ENCODE data around the gene OR6S1. TPM values are rescaled to one million over a fixed set of nuclear protein-coding genes. Genes with fewer than 3 reads are reported as not detected.
A peak's percentile ranks its signal among the peaks of the same experiment; 100 is the strongest.

Gene OR6S1
- polyA plus RNA-seq, 1 donor from 2014 or later, result not detected

DNA sequence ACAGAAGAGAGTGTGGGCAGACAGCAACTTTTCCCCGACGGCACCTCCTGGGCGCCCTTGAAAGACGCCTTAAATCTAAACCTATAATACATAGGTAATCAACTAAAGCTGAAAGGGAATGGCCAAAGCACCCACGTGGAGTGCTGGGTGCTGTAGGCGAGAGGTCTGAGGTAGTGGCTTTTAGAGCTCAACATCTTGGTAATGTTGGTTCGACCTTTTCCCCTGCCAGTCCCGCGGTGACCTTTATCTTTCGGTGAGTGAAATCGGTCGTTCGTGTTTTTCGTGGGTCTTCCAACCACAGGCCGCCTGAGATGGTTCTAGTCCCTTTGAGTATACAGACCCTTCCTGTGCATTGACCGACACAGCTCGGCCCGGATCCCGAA is 9.1 kb downstream of the OR6S1 start:
- Histone ChIP-seq H3K9me2 (ENCODE audit: insufficient read depth, low read length) (no peaks in the 10 kb centered on the region), H3K4me2 (ENCODE audit: low read length) (peak overlapping the region; percentile 66), H4K20me1 (ENCODE audit: insufficient read depth) (no peaks in the 10 kb centered on the region), H3K27me3 (ENCODE audit: insufficient read depth, low read depth, low read length) (peaks cover 79% of the 10 kb centered on the region), H3K9ac (ENCODE audit: low read length) (no peak overlapping the region), H3K9me3 (ENCODE audit: low read length) (no peaks in the 10 kb centered on the region), H3K4me3 (ENCODE audit: low read length) (peak overlapping the region; percentile 69), H3K79me2 (replicated peaks; ENCODE audit: insufficient read depth, low read length) (no peaks in the 10 kb centered on the region), H2AFZ (ENCODE audit: low read depth, low read length) (no peak overlapping the region), H3F3A (ENCODE audit: insufficient read depth, low read length, poor library complexity, severe bottlenecking) (no peaks in the 10 kb centered on the region), H3K27ac (ENCODE audit: low read length) (no peak overlapping the region), H3K36me3 (ENCODE audit: insufficient read depth, low read length) (no peaks in the 10 kb centered on the region)
- TF ChIP-seq RAD21 (conservative IDR thresholded peaks at IDR 0.05) (no peak), EP300 (conservative IDR thresholded peaks at IDR 0.05; ENCODE audit: poor library complexity, severe bottlenecking) (no peak)

DNA sequence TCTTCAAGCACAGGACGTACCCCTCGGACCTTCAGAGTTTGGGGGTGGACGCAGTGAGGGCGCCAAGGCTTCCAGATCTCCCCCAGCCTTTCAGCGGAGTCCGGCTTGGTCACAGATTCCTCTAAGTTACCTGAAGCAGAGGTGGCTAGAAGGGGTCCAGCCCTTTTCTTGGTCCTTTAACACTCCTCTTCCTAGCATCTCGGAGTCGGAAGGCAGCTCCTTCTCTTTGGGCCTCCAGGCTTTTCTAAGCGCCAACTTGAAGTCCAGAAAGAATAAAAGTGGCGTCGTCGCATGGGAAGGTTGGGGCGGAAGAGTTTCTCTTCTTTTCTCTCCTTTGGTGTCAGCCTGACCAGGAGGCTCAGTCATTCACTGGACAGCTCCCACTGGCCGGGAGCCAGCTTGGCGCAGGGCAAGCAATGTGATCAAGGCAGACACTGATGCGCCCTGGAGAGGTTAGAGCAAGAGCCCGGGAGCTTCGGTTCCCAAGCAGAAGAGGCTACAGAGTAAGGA is 9.6 kb downstream of the OR6S1 start:
- Histone ChIP-seq H3K36me3 (ENCODE audit: insufficient read depth, low read length) (no peaks in the 10 kb centered on the region), H3K9me3 (ENCODE audit: low read length) (no peaks in the 10 kb centered on the region), H4K20me1 (ENCODE audit: insufficient read depth) (no peaks in the 10 kb centered on the region), H3K27me3 (ENCODE audit: insufficient read depth, low read depth, low read length) (peaks cover 84% of the 10 kb centered on the region), H3F3A (ENCODE audit: insufficient read depth, low read length, poor library complexity, severe bottlenecking) (no peaks in the 10 kb centered on the region), H3K9me2 (ENCODE audit: insufficient read depth, low read length) (no peaks in the 10 kb centered on the region), H3K79me2 (replicated peaks; ENCODE audit: insufficient read depth, low read length) (no peaks in the 10 kb centered on the region), H3K4me3 (ENCODE audit: low read length) (peak overlapping the region; percentile 69), H3K9ac (ENCODE audit: low read length) (peak overlapping the region; percentile 6), H3K4me2 (ENCODE audit: low read length) (peak overlapping the region; percentile 81), H3K27ac (ENCODE audit: low read length) (no peak overlapping the region), H2AFZ (ENCODE audit: low read depth, low read length) (no peak overlapping the region)
- TF ChIP-seq RAD21 (conservative IDR thresholded peaks at IDR 0.05) (no peak), TAF1 (IDR thresholded peaks at IDR 0.05; ENCODE audit: low read depth) (no peak), POLR2AphosphoS5 (IDR thresholded peaks at IDR 0.05) (no peak), EZH2 (IDR thresholded peaks at IDR 0.05; ENCODE audit: borderline replicate concordance, insufficient read depth, low read length, poor library complexity, severe bottlenecking) (no peak), EP300 (conservative IDR thresholded peaks at IDR 0.05; ENCODE audit: poor library complexity, severe bottlenecking) (no peak), SMC3 (conservative IDR thresholded peaks at IDR 0.05; ENCODE audit: poor library complexity) (no peak), MXI1 (conservative IDR thresholded peaks at IDR 0.05; ENCODE audit: poor library complexity, severe bottlenecking) (no peak)
- TF ChIP-seq, protein P1, sequence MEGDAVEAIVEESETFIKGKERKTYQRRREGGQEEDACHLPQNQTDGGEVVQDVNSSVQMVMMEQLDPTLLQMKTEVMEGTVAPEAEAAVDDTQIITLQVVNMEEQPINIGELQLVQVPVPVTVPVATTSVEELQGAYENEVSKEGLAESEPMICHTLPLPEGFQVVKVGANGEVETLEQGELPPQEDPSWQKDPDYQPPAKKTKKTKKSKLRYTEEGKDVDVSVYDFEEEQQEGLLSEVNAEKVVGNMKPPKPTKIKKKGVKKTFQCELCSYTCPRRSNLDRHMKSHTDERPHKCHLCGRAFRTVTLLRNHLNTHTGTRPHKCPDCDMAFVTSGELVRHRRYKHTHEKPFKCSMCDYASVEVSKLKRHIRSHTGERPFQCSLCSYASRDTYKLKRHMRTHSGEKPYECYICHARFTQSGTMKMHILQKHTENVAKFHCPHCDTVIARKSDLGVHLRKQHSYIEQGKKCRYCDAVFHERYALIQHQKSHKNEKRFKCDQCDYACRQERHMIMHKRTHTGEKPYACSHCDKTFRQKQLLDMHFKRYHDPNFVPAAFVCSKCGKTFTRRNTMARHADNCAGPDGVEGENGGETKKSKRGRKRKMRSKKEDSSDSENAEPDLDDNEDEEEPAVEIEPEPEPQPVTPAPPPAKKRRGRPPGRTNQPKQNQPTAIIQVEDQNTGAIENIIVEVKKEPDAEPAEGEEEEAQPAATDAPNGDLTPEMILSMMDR (IDR thresholded peaks at IDR 0.05; ENCODE audit: poor library complexity, severe bottlenecking), result no peak
- TF ChIP-seq, protein P2, sequence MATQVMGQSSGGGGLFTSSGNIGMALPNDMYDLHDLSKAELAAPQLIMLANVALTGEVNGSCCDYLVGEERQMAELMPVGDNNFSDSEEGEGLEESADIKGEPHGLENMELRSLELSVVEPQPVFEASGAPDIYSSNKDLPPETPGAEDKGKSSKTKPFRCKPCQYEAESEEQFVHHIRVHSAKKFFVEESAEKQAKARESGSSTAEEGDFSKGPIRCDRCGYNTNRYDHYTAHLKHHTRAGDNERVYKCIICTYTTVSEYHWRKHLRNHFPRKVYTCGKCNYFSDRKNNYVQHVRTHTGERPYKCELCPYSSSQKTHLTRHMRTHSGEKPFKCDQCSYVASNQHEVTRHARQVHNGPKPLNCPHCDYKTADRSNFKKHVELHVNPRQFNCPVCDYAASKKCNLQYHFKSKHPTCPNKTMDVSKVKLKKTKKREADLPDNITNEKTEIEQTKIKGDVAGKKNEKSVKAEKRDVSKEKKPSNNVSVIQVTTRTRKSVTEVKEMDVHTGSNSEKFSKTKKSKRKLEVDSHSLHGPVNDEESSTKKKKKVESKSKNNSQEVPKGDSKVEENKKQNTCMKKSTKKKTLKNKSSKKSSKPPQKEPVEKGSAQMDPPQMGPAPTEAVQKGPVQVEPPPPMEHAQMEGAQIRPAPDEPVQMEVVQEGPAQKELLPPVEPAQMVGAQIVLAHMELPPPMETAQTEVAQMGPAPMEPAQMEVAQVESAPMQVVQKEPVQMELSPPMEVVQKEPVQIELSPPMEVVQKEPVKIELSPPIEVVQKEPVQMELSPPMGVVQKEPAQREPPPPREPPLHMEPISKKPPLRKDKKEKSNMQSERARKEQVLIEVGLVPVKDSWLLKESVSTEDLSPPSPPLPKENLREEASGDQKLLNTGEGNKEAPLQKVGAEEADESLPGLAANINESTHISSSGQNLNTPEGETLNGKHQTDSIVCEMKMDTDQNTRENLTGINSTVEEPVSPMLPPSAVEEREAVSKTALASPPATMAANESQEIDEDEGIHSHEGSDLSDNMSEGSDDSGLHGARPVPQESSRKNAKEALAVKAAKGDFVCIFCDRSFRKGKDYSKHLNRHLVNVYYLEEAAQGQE (IDR thresholded peaks at IDR 0.05; ENCODE audit: borderline replicate concordance), result no peak

Measured in neural cell (in vitro differentiated cells).